ENCODE results near the gene NUMBL. TPM values are rescaled to one million over a fixed set of nuclear protein-coding genes. Genes with fewer than 3 reads are reported as not detected.
"Not testable (repeated sequence)": the region's sequence is repeated elsewhere in the genome, so short reads cannot be mapped to it uniquely, and the experiment has no call there.

NUMBL gene
- 28.6 TPM for polyA plus RNA-seq (2013, experiment 1 of 2)
- 28.4 TPM for polyA plus RNA-seq (2013, experiment 2 of 2)

DNA sequence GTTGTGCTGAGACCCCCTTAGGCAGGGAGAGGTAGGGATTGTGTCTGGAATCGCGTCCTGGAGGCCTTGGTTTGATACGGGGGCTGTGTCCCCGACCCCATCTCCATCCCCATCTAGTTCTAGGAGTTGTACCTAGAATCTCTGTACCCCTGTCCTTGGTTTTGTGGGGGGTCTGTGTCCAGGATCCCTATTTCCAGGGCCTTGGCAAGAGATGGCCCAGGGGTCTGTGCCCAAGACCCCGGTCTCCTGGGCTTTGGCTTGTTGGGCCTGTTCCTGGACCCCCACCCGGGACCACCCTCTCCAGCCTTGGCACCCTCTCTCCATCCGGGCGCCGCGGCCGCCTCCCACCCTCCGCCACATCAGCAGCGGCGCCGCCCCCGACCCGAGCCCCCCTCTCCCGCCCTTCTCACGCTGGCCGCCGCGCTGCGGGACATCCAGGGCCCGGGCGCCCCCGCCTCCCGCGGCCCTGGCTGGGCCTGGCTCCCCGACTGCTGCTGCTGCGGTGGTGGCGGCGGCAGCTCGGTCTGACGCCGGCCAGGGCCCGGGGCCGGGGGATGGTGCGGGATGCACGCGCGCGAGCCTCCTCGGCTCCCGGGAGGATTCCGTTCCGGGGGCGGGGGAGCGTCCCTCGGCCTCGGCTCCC is at the start of gene NUMBL:
Gene NUMBL, minus strand, starts transcription at position 602 of the 643 bp plus-strand sequence. Its CDS starts 168 bp downstream, at position 434.
- Histone ChIP-seq H3K4me1 (ENCODE audit: control insufficient read depth, insufficient read depth, low read length, poor library complexity, severe bottlenecking) (peaks cover 3% of the 10 kb centered on the region), H3K27ac (ENCODE audit: low read depth, low read length, severe bottlenecking) (peak within 1 kb of the TSS; percentile 92), H3K36me3 (ENCODE audit: control insufficient read depth, insufficient read depth, low read length) (peaks cover 34% of the 10 kb centered on the region), H3K4me3 (ENCODE audit: extremely low read depth, insufficient read depth, low read length, poor library complexity, severe bottlenecking) (peak within 1 kb of the TSS; percentile 72), H3K9me3 (ENCODE audit: control insufficient read depth, low read length) (no peaks in the 10 kb centered on the region)
- 1% methylated on average over 19 to 36 of the region's 50 CpGs for WGBS, 2 experiments (ENCODE audit: insufficient coverage in 2 of 2)

- Histone ChIP-seq H3K27ac (ENCODE audit: low read depth, low read length, severe bottlenecking) (no peak overlapping the region), H3K9me3 (ENCODE audit: control insufficient read depth, low read length) (no peaks in the 10 kb centered on the region), H3K36me3 (ENCODE audit: control insufficient read depth, insufficient read depth, low read length) (peaks cover 58% of the 10 kb centered on the region), H3K4me1 (ENCODE audit: control insufficient read depth, insufficient read depth, low read length, poor library complexity, severe bottlenecking) (no peaks in the 10 kb centered on the region), H3K4me3 (ENCODE audit: extremely low read depth, insufficient read depth, low read length, poor library complexity, severe bottlenecking) (no peak overlapping the region)
- WGBS, 2 experiments (ENCODE audit: insufficient coverage in 2 of 2): 94 to 96% methylated on average over 19 to 22 of the region's 22 CpGs
Measured at GRCh38 chr19:40739030-40739839, 48.8 kb upstream of the NUMBL start.

- Histone ChIP-seq H3K4me3 (ENCODE audit: extremely low read depth, insufficient read depth, low read length, poor library complexity, severe bottlenecking) (no peak overlapping the region), H3K36me3 (ENCODE audit: control insufficient read depth, insufficient read depth, low read length) (peaks cover 72% of the 10 kb centered on the region), H3K4me1 (ENCODE audit: control insufficient read depth, insufficient read depth, low read length, poor library complexity, severe bottlenecking) (no peaks in the 10 kb centered on the region), H3K27ac (ENCODE audit: low read depth, low read length, severe bottlenecking) (no peak overlapping the region), H3K9me3 (ENCODE audit: control insufficient read depth, low read length) (no peaks in the 10 kb centered on the region)
- 96 to 97% methylated on average over 9 of the region's 9 CpGs for WGBS, 2 experiments (ENCODE audit: insufficient coverage in 2 of 2)
Measured at GRCh38 chr19:40737102-40737644, 46.7 kb upstream of the NUMBL start.

GRCh38 chr19:40736661-40737060 is 46.2 kb upstream of the NUMBL start:
- Histone ChIP-seq H3K36me3 (ENCODE audit: control insufficient read depth, insufficient read depth, low read length) (peaks cover 74% of the 10 kb centered on the region), H3K9me3 (ENCODE audit: control insufficient read depth, low read length) (no peaks in the 10 kb centered on the region), H3K27ac (ENCODE audit: low read depth, low read length, severe bottlenecking) (no peak overlapping the region), H3K4me1 (ENCODE audit: control insufficient read depth, insufficient read depth, low read length, poor library complexity, severe bottlenecking) (no peaks in the 10 kb centered on the region), H3K4me3 (ENCODE audit: extremely low read depth, insufficient read depth, low read length, poor library complexity, severe bottlenecking) (no peak overlapping the region)
- WGBS, 2 experiments (ENCODE audit: insufficient coverage in 2 of 2): 94 to 100% methylated on average over 1 to 2 of the region's 9 CpGs

DNA sequence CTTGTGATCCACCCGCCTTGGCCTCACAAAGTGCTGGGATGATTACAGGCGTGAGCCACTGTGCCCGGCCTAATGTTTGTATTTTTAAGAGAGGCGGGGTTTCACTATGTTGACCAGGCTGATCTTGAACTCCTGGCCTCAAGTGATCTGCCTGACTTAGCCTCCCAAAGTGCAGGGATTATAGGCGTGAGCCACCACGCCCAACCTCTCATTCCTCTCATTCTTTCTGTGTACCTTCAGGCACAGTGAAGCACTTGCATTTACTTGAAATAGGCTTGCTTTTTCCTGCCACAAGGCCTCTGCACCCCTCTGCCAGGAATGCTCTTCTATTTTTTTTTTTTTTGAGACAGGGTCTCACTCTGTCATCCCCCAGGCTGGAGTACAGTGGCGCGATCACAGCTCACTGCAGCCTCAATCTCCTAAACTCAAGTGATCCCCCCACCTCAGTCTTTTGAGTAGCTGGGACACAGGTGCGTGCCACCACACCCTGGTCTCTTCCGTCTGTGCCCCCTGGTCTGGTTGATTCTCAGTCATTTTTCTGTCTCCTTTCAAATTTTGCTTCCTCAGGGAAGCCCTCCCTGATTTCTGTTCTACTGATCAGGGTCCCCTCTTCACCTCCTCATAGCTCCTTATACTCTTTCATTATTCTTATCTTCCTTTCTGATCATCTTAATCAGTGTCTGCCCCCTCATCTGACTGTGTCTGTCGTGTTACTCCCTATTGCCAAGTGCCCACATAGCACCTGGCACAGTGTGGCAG is 44.7 kb upstream of the NUMBL start:
- H3K4me3 ChIP-seq (ENCODE audit: extremely low read depth, insufficient read depth, low read length, poor library complexity, severe bottlenecking): no peak overlapping the region
- WGBS, 2 experiments (ENCODE audit: insufficient coverage in 2 of 2): 96% methylated on average over 10 to 11 of the region's 11 CpGs
- peaks cover 89% of the 10 kb centered on the region for H3K36me3 ChIP-seq (ENCODE audit: control insufficient read depth, insufficient read depth, low read length)
- no peak overlapping the region for H3K27ac ChIP-seq (ENCODE audit: low read depth, low read length, severe bottlenecking)
- H3K9me3 ChIP-seq (ENCODE audit: control insufficient read depth, low read length): no peaks in the 10 kb centered on the region
- no peaks in the 10 kb centered on the region for H3K4me1 ChIP-seq (ENCODE audit: control insufficient read depth, insufficient read depth, low read length, poor library complexity, severe bottlenecking)

GRCh38 chr19:40733149-40733548 is 42.7 kb upstream of the NUMBL start:
- 91 to 98% methylated on average over 7 to 11 of the region's 13 CpGs for WGBS, 2 experiments (ENCODE audit: insufficient coverage in 2 of 2)
- no peaks in the 10 kb centered on the region for H3K9me3 ChIP-seq (ENCODE audit: control insufficient read depth, low read length)
- no peaks in the 10 kb centered on the region for H3K4me1 ChIP-seq (ENCODE audit: control insufficient read depth, insufficient read depth, low read length, poor library complexity, severe bottlenecking)
- H3K36me3 ChIP-seq (ENCODE audit: control insufficient read depth, insufficient read depth, low read length): peaks cover 95% of the 10 kb centered on the region
- H3K27ac ChIP-seq (ENCODE audit: low read depth, low read length, severe bottlenecking): no peak overlapping the region
- H3K4me3 ChIP-seq (ENCODE audit: extremely low read depth, insufficient read depth, low read length, poor library complexity, severe bottlenecking): no peak overlapping the region

GRCh38 chr19:40732304-40732703 is 41.9 kb upstream of the NUMBL start:
- 94 to 100% methylated on average over 3 to 8 of the region's 16 CpGs for WGBS, 2 experiments (ENCODE audit: insufficient coverage in 2 of 2)
- H3K27ac ChIP-seq (ENCODE audit: low read depth, low read length, severe bottlenecking); H3K9me3 ChIP-seq (ENCODE audit: control insufficient read depth, low read length); H3K4me3 ChIP-seq (ENCODE audit: extremely low read depth, insufficient read depth, low read length, poor library complexity, severe bottlenecking); H3K4me1 ChIP-seq (ENCODE audit: control insufficient read depth, insufficient read depth, low read length, poor library complexity, severe bottlenecking): not testable (repeated sequence)
- peaks cover 98% of the 10 kb centered on the region for H3K36me3 ChIP-seq (ENCODE audit: control insufficient read depth, insufficient read depth, low read length)

DNA sequence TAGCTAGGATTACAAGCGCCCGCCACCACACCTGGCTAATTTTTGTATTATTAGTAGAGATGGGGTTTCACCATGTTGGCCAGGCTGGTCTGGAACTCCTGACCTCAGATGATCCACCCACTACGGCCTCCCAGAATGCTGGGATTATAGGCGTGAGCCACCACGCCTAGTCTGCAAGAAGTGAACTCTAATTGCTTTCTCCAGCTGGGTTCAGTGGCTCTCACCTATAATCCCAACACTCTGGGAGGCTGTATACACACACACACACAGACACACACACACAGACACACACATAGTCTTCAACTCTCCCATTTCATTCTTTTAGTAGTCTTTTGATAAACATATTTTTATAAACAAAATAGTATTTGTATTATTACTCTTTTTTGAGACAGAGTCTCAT is 39.6 kb upstream of the NUMBL start:
- not testable (repeated sequence) for H3K4me3 ChIP-seq (ENCODE audit: extremely low read depth, insufficient read depth, low read length, poor library complexity, severe bottlenecking); H3K27ac ChIP-seq (ENCODE audit: low read depth, low read length, severe bottlenecking); H3K9me3 ChIP-seq (ENCODE audit: control insufficient read depth, low read length); H3K4me1 ChIP-seq (ENCODE audit: control insufficient read depth, insufficient read depth, low read length, poor library complexity, severe bottlenecking)
- 92 to 94% methylated on average over 3 to 5 of the region's 5 CpGs for WGBS, 2 experiments (ENCODE audit: insufficient coverage in 2 of 2)
- H3K36me3 ChIP-seq (ENCODE audit: control insufficient read depth, insufficient read depth, low read length): peaks cover 96% of the 10 kb centered on the region

DNA sequence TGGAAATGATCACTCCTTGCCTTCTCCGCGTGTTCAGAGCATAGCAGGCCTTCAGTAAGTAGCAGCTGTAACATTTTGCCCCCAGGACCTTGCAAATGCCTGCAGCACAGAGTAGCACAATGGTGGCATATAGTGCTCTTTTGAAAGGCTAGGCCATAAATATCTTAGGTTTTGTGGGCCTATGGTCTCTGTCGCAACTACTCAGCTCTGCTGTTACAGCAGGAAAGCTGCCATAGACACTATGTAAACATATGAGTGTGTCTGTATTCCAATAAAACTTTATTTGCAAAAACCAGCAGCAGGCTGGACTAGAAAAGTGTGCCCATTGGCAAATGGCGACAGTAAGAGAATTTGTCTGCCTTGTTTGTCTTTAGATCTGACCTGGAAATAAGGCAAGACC is 35.8 kb upstream of the NUMBL start:
- peaks cover 85% of the 10 kb centered on the region for H3K36me3 ChIP-seq (ENCODE audit: control insufficient read depth, insufficient read depth, low read length)
- WGBS, 2 experiments (ENCODE audit: insufficient coverage in 2 of 2): 98 to 100% methylated on average over 1 to 3 of the region's 4 CpGs

DNA sequence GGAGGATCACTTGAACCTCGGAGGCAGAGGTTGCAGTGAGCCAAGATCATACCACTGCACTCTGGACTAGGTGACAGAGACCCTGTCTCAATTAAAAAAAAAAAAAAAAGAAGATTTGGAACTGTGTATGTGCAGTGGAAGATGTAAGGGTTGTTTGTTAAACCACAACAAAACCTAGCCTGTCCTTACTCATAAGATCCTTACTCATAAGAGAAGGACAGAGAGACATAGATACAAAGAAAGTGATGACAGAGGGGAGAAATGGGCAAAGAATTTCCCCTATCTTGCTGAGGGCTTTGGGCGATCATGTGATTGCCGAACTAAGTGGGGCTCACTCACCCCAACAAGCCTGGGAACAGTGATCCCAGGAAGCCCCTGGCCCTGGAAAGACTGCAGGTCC is 34.4 kb upstream of the NUMBL start:
- H3K4me3 ChIP-seq (ENCODE audit: extremely low read depth, insufficient read depth, low read length, poor library complexity, severe bottlenecking): no peak overlapping the region
- whole genome bisulfite sequencing, 2 experiments (ENCODE audit: insufficient coverage in 2 of 2): 89 to 100% methylated on average over 3 of the region's 3 CpGs
- H3K27ac ChIP-seq (ENCODE audit: low read depth, low read length, severe bottlenecking): no peak overlapping the region
- no peaks in the 10 kb centered on the region for H3K9me3 ChIP-seq (ENCODE audit: control insufficient read depth, low read length)
- peaks cover 5% of the 10 kb centered on the region for H3K4me1 ChIP-seq (ENCODE audit: control insufficient read depth, insufficient read depth, low read length, poor library complexity, severe bottlenecking)
- H3K36me3 ChIP-seq (ENCODE audit: control insufficient read depth, insufficient read depth, low read length): peaks cover 78% of the 10 kb centered on the region

More for the DNA sequence above, 35.8 kb upstream of the NUMBL start:
- no peaks in the 10 kb centered on the region for H3K9me3 ChIP-seq (ENCODE audit: control insufficient read depth, low read length)
- H3K4me3 ChIP-seq (ENCODE audit: extremely low read depth, insufficient read depth, low read length, poor library complexity, severe bottlenecking): no peak overlapping the region
- H3K4me1 ChIP-seq (ENCODE audit: control insufficient read depth, insufficient read depth, low read length, poor library complexity, severe bottlenecking): no peaks in the 10 kb centered on the region
- H3K27ac ChIP-seq (ENCODE audit: low read depth, low read length, severe bottlenecking): no peak overlapping the region

All from mesodermal cell (in vitro differentiated cells).